ENCODE measurements around the gene ANO3.

ANO3 gene

GRCh38 chr11:26579683-26580082 lies 247.8 kb downstream of the ANO3 start:
- H3K27ac Mint-ChIP-seq, result no peak overlapping the region

GRCh38 chr11:26580929-26581328 lies 249.0 kb downstream of the ANO3 start:
- no peak for DNase-seq
- Mint-ChIP-seq H3K9me3 (no peaks in the 10 kb centered on the region), H3K4me1 (peaks cover 5% of the 10 kb centered on the region), H3K27ac (no peak overlapping the region), H3K4me3 (no peak overlapping the region), H3K27me3 (ENCODE audit: low read depth, poor library complexity) (no peaks in the 10 kb centered on the region), H3K36me3 (ENCODE audit: low read depth) (no peaks in the 10 kb centered on the region)
- no peak for TF ChIP-seq CTCF (IDR thresholded peaks at IDR 0.05)

More at GRCh38 chr11:26579683-26580082, 247.8 kb downstream of the ANO3 start:
- no peaks in the 10 kb centered on the region for H3K27me3 Mint-ChIP-seq (ENCODE audit: low read depth, poor library complexity)
- H3K9me3 Mint-ChIP-seq, result no peaks in the 10 kb centered on the region
- H3K4me1 Mint-ChIP-seq, result peaks cover 5% of the 10 kb centered on the region
- TF ChIP-seq CTCF (IDR thresholded peaks at IDR 0.05), result no peak
- DNase-seq, result no peak
- H3K36me3 Mint-ChIP-seq (ENCODE audit: low read depth), result no peaks in the 10 kb centered on the region
- no peak overlapping the region for H3K4me3 Mint-ChIP-seq

DNA sequence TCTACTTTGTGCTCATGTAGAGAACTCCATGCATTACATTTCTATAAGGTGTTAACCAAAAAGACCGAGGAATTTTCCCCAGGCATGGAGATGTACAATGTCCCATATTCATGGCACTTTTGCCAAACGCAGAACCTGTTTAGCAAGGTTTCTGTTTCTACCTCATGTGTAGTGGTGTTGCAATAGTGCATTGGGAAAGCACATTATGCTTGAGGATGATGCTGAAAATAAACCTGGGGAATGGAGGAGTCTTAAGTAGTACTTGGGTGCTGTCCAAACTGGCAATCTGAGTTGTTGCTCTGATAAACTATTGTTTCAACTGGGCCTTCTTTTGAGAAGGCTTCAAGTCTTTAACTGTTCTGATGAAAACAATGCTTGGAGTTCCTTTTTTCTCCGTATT lies 251.6 kb downstream of the ANO3 start:
- Mint-ChIP-seq H3K9me3 (no peaks in the 10 kb centered on the region), H3K27ac (no peak overlapping the region), H3K36me3 (ENCODE audit: low read depth) (no peaks in the 10 kb centered on the region), H3K4me1 (peaks cover 5% of the 10 kb centered on the region), H3K27me3 (ENCODE audit: low read depth, poor library complexity) (peaks cover 6% of the 10 kb centered on the region), H3K4me3 (no peak overlapping the region)
- no peak for TF ChIP-seq CTCF (IDR thresholded peaks at IDR 0.05)
- no peak for DNase-seq

GRCh38 chr11:26584818-26585217 lies 252.9 kb downstream of the ANO3 start:
- H3K4me1 Mint-ChIP-seq, result peaks cover 5% of the 10 kb centered on the region
- peaks cover 10% of the 10 kb centered on the region for H3K27me3 Mint-ChIP-seq (ENCODE audit: low read depth, poor library complexity)
- H3K9me3 Mint-ChIP-seq, result no peaks in the 10 kb centered on the region
- H3K4me3 Mint-ChIP-seq, result no peak overlapping the region
- no peak overlapping the region for H3K27ac Mint-ChIP-seq
- TF ChIP-seq CTCF (IDR thresholded peaks at IDR 0.05), result no peak
- no peak for DNase-seq
- H3K36me3 Mint-ChIP-seq (ENCODE audit: low read depth), result no peaks in the 10 kb centered on the region

GRCh38 chr11:26587073-26587472 lies 255.1 kb downstream of the ANO3 start:
- H3K4me1 Mint-ChIP-seq, result no peaks in the 10 kb centered on the region
- H3K27me3 Mint-ChIP-seq (ENCODE audit: low read depth, poor library complexity), result peaks cover 10% of the 10 kb centered on the region
- H3K27ac Mint-ChIP-seq, result no peak overlapping the region

More at GRCh38 chr11:26587073-26587472, 255.1 kb downstream of the ANO3 start:
- no peak for TF ChIP-seq CTCF (IDR thresholded peaks at IDR 0.05)
- Mint-ChIP-seq H3K9me3 (no peaks in the 10 kb centered on the region), H3K4me3 (no peak overlapping the region), H3K36me3 (ENCODE audit: low read depth) (no peaks in the 10 kb centered on the region)
- no peak for DNase-seq
